GM21390 (cell line): ENCODE data around the gene ANXA4.
"Not testable (repeated sequence)": the region's sequence is repeated elsewhere in the genome, so short reads cannot be mapped to it uniquely, and the experiment has no call there.

ENCODE experiments used
- ATAC-seq: cut with Tn5 transposase; IDR thresholded peaks from one replicate; pipeline ENCODE4 v1.9.1; 2021; ENCODE audit not compliant: unreplicated experiment

Gene ANXA4

DNA sequence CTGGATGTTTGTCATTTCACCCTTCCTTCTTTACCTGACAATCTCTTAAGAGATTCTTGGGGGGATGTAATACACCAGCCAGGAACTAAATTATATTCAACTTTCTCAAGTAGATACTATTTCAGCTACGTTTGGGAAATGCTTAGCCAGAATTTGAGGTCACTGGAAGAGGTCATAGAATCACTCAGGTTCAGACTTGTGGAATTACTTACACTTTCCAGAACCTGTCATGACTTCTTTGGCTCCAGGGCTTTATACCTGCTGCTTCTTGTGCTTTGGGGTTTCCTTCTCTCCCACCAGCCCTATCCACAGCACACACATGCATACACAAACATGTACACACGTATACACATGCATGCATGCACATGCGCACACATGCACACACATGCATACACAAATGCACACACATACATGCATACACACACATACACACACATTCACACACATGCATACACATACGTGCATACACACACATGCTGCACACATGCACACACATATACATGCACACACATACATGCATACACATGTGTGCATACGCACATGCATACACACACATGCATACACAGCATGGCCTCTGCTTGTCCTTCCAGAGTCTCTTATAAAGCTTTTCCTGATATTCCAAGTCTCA is 23.5 kb upstream of the ANXA4 start:
- no peak for ATAC-seq

DNA sequence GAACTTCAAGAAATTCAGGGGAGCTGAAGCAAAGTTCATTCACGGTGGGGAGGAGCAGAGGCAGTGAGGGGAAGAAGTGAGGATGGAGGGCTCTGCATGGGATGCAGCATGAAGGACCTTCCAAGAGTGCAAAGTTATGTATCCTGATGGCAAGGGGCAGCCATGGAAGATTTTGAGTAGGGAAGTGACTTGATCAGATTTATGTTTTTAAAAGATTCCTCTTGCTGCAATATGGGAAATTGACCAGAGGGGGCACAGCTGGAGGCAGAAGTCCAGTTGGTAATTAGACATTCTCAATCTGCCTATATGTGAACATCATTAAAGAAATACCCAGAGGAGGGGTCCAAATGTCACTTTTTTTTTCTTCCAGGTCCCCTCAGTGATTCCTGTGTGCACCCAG is 21.5 kb upstream of the ANXA4 start:
- ATAC-seq, result no peak

DNA sequence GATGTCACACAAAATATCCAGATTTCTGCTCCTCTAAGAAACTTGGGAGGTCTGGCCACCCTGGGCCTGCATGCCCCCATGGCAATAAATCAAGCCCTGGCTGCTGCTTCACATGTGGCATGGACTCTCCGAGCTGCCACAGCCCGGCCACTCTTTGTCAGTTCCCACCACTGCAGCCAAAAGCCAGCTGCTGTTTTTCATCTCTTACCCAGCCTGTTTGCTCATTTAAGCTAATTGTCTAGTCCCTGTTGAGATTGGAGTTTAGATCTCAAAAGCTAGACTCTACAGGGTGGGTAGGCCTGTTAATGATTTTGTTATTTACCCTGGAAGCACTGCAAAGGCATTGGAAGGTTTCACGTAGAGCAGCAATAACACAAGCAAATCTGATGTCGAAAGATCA is 20.9 kb upstream of the ANXA4 start:
- ATAC-seq, result no peak

DNA sequence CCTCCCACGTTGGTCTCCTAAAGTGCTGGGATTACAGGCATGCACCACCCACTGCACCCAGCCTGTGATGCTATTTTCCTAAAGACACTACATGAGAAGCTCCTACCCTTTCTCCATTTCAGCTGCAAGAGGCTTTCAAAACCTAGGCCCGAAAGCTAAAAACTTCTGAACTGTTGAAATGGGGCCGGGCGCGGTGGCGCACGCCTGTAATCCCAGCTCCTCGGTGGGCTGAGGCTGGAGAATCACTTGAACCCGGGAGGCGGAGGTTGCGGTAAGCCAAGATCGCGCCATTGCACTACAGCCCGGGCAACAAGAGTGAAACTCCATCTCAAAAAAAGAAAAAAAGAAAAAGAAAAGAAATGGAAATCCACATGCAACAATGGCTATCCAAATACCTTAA is 18.1 kb upstream of the ANXA4 start:
- no peak for ATAC-seq

DNA sequence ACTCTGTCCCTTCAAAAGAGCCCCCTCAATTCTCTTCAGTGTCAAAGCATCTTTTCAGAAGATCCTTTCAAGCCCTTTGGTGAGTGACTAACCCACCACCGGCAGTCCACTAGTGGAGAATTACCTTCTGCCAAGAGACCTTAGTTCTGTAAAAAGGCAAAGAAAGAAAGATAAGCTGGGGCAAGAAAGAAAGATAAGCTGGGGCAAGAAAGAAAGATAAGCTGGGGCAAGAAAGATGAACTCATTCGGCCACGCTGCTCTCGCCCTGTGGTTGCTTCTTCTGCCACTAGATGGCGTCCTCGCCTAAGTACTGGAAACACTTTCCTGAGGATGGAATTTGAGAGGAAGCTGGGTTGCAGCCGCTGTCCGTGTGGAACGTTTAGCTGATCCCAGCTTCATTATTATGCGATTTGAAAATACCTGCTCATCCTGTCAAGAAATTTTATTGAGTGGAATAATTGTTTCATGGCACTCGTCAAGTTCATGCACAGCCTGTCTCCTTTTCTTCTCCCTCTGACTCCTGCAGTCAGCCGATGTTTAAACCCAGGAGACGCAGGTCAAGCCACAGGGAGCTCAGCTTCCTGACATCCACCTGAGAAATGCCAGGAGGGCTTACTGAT is 17.3 kb upstream of the ANXA4 start:
- ATAC-seq, result peak; percentile 66

DNA sequence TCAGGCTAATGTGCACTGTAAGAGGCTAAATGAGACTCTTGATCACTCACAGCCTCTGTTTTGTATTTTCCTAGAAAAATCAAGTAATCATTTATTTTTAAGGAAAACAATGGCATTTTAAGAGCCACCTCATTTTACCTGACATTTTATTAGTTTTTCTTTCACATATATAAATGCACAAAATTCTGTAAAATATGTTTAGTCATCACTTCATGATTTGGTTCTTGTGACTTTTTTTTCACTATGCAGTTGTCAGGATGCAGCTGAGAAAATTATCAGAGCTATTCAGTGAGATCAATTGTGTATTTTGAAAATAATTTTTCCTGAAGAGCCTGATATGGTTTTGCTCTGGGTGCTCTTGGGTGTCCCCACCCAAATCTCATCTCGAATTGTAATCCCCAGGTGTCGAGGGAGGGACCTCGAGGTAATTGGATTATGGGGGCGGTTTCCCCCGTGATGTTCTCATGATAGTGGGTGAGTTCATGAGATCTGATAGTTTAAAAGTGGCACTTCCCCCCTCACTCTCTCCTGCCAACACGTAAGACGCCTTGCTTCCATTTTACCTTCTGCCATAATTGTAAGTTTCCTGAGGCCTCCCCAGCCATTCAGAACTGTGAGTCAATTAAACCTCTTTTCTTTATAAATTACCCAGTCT is 16.1 kb upstream of the ANXA4 start:
- ATAC-seq, result no peak

DNA sequence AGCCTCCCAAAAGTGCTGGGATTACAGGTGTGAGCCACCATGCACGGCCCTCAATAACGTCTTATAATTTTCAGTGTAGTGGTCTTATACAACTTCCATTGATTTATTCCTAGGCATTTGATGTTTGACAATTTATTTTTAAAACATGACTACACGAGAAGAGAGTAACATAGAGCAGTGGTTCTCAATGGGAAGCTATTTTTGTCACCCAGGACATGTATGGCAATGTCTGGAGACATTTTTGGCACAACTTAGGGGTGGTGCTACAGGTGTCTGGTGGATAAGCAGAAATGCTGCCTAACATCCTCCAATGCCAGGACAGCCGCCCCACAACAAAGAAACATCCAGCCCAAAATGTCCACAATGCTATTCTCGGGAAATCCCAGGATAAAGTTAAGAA is 12.7 kb upstream of the ANXA4 start:
- no peak for ATAC-seq

DNA sequence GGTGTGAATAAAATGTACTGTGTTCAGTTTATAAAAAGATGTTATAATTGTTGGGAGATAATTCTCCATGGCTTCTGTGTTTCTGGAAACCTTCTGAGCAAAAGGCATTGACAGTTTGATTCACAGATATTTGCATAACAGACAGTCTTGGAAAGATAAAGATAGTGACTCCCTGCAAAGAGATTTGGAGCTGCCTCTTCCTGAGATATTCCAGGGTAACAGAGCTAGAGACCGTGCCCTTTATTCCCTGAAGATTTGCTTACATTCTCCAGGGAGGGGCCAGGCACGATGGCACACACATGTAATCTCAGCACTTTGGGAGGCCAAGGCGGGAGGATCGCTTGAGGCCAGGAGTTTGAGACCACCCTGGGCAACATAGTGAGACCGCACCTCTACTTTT is 12.2 kb upstream of the ANXA4 start:
- ATAC-seq, result no peak

DNA sequence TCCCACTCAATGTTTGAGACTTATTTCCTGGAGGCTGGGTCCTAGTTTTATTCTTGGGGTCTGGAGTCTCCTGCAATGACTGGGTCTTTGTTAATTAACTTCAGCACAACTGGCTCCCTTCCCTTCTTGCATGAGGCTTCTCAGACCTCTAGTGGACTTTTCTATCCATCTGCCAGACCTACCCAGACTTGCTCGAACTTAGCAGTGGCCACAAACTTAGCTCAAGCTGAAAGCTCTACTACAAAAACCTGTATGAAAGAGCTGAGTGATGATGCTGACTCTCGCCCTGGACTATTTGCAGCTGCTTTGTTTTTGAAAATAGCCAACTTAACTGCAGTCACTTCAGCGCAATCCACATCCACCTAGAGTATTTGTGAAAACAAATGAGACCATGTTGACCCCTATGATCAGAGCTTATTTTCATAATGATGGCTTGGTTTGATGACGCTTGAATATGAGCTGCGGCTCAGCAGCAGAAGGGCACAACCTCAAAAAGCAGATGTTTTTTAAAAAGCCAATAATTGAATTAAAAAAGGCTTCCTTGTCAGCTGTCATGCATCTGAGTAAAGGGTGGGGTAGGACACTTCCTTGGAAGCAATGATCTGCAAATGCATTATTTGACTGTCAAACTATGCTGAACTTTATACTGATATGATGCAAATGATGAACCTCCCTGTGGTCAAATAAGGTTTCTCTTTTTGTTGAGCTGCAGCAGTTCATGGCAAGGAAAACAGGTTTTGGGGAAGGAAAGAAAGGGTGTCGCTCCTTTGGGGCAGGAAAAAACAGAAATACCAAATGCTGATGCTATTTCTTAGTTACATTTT is 10.6 kb upstream of the ANXA4 start:
- ATAC-seq, result no peak

DNA sequence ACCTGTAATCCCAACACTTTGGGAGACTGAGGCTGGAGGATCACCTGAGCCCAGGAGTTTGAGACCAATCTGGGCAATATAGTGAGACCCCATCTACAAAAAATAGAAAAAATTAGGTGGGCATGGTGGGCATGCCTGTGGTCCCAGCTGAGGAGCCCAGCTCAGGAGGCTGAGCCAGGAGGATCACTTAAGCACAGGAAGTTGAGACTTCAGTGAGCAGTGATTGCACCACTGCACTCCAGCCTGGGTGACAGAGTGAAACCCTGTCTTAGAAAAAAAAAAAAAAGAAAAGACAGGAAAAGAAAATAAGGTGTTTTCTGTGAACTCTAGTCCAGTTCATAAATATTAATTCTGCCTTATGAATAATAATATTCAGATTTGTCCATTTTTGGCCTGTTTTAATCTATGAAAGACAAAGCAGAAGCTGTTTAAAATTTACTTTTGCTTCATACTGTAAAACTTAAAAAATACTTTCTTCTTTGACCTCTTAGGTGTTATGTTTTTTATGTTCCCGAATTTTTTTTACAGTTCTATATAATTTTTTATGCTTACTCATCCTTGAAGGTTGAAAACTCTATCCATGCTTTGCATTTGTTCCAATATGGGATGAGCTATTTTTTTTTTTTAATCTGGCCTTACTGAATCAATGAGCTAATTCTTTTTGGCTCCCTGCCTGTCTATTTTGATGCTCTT is 8.4 kb upstream of the ANXA4 start:
- no peak for ATAC-seq

DNA sequence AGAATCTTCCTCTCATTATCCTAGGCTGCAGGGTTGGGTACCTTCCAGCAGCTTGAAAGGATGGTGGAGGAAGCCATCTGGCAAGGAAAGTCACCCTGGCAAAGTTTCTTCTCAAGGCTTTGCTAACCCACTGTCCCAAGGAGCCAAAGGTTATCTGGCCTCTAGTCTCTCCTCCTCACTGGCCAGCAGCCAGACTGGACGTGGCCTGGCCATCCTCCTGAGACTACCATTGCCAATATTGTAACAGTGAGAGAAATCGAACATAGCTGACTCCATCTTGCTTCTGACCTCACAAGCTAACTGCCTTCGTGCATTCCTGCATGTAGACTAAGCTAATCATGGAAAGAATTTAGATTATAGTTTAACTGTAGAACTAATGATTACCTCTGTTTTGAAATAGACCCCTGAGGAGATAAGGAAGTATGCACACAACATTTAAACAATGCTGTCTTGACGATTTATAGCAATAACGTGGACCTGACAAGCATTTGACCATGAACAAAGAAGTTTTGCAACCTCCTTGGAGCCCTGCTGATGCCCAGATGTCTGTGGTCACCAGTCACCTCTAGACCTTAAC is 7.8 kb upstream of the ANXA4 start:
- no peak for ATAC-seq

DNA sequence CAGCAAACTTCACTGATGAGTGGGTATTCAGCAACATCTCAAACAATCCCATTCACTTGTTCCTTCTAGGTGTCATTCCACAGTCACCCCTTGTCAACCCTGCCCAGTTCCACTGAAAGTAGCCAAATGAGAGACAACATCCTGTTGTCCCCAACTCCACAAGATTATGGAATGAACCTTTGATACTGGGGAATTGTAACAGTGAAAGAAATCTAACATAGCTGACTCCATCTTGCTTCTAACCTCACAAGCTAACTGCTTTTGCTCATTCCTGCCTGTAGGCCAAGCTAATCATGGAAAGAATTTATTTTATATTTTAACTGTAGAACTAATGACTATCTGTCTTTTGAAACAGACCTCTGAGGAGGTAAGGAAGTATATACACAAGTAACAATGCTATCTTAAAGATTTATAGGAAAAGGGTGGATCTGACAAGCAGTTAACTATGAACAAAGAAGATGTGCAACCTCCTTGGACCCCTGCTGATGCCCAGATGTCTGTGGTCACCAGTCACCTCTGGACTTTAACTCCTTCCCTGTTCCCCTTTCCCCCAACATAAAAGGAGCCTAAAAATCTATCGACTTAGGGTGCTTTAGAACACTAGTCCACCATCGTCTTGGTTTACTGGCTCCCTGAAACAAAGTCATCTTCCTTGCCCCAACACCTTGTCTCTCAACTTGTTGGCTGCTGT is 6.9 kb upstream of the ANXA4 start:
- ATAC-seq, result no peak

DNA sequence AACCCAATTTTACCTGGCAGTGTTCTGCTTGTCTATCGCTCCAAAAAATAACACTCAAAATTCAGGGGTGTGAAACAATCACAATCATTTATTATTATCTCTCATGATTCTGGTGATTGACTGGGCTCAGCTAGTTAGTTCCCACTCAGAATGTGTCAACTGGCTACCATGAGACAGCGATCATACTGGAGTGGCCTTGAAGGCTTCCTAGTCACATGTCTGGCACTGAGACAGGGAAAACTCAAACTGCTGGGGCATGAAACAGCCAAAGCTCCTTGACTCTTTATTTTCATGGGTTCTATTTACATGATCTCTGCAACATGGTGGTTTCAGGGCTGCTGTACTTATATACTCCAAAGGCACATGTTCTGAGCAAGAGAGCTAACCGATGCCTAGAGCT is 6.2 kb upstream of the ANXA4 start:
- no peak for ATAC-seq

DNA sequence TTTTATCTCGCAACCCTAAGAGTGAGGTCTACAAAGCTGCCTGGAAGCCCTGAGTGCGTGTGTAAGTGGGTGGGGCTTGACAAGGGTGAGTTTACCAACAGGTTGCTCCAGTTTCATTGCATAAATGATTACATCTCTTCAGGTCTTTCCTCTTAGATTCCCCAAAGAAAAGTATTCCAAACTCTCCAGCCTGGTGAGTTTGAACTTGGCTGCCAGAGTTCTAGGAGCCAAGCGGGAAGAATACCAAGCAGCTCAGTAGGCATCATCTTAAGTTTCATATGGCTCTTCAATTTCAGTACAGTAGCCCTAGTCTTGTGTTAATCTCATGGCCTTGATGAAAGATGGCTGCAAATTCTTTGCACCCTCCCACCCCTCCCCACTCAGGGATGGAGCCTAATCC is 3.8 kb upstream of the ANXA4 start:
- ATAC-seq, result not testable (repeated sequence)

DNA sequence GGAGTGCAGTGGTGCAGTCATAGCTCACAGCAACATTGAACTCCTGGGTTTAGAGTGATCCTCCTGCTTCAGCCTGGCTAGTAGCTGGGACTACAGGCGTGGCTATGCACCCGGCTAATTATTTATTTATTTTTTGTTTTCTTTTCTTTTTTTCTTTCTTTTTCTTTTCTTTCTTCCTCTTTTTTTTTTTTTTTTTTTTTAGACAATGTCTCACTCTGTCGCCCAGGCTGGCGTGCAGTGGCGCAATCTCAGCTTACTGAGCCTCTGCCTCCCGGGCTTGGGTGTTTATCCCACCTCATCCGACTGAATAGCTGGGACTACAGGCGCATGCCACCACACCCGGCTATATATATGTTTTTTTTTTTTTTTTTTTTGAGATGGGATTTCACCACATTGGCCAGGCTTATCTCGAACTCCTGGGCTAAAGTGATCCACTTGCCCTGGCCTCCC is 1.4 kb upstream of the ANXA4 start:
- ATAC-seq, result no peak

DNA sequence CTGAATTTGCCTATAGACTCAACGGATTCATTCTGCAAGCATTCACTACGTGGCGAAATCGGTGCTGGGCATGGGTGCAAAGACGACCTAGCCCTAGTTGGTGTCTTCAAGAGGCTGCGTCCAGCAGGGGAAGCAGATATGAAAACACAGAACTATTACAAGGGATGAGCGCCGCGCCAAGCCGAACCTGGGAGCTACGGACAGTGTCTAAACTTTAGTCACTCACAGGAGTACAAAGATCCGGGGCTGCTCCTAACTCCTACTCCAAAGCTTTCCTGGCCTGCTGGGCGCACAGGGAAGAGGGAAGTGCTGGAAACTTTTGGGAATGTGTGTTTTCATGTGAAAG is 732 bp upstream of the ANXA4 start:
- ATAC-seq, result no peak

DNA sequence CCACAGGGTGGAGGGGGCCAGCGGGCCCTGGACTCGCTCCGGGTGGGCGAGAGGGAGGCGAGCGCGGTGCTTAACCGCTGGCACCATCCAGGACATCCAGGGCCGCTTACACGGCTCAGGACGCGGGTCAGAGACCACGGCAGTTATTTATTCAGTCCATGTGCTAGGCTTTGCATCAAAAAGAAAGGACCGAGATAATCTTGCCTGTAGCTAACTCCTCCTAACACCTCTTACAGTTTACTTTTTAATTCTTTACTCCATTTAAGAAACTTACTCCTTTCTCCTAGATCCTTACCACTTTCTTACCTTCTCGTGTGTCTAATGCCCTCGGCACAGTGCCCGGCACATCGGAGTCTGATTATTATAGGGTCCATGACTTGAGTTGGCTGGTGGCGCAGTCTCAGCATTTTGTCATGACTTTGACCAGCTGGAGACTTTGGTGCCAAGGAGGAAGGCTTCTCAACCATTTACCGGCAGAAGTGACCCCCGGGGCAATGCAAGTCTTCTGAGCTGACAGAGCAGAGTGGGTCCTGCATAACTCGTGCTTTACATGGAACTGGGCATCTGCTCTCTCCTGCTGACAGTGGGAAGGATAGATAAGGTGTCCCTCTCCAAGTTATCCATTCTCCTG is 503 bp downstream of the ANXA4 start:
- ATAC-seq, result peak; percentile 25

DNA sequence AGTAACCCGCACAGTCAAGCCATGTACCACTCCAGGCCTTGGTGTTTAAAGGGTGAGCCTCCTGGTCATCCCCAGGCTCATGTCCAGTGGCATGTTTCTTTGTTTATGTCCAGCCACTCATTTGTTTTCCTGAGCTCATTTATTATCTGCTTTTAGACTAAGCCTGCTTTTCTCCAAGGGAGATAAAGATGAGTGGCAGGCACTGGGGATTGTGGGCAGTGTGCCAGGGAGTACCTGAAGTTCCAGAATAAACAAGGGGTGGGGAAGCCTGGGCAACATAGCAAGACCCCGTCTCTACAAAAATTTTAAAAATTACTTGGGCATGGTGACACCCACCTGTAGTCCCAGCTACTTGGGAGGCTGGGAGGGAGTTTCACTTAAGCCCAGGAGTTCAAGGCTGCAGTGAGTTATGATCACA is 1.9 kb downstream of the ANXA4 start:
- ATAC-seq, result no peak

DNA sequence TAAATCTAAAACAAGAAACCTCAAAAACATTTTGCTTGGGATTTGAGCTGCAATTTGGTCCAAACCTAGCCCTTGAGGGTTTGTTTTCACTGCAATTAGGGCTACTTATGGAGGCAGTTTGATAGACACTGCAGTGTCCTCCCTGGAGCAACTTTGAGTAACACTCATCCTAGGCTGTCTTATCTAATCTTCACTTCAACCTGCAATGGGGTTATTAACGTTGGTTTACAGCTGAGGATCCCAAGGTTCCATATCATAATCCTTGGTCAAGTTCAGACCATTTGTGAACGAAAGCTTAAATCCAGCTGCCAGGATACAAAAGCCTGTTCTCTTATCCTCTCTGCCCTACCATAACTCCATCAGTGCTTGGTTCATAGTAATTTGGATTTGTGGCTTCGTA is 2.5 kb downstream of the ANXA4 start:
- ATAC-seq, result no peak

DNA sequence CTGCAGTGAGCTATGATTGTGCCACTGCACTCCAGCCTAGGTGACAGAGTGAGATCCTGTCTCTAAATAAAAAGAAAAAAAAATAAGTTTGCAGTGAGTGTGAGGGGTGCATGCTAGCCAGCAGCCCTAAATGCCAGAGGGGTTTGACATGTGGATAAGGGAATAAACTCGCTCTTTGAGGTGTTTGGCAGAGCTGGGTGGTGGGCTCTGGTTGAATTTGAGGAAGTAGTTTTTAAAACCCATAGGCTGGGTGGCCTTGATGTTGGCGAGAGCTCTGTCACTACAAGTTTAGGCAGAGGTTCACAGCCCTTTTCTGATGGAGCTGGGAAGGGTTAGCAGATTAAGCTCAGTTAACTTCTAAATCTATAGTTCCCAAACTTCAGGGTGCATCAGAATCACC is 3.1 kb downstream of the ANXA4 start:
- ATAC-seq, result no peak
